Central memory CD8-positive, alpha-beta T cell (primary cell): ENCODE results near the gene GAPDHS.

Experiments used
- ATAC-seq: fragments of 150-1000 bp; cut with Tn5 transposase; replicated peaks from 2 replicates; pipeline ENCODE4 v1.10.0; 2022; ENCODE audit warnings: mild to moderate bottlenecking, moderate FRiP score, moderate number of reproducible peaks; ENCODE audit not compliant: poor library complexity, severe bottlenecking; ENCODE audit errors: extremely low read depth
- DNase-seq, 2 donors: peaks; one replicate each; pipeline ENCODE4 v3.0.0; 2021; ENCODE audit warnings: low spot score in 2 of 2
- H3K27ac Mint-ChIP-seq: one replicate; pipeline ENCODE4 v1.8.0; 2022; ENCODE audit warnings: low read depth, mild to moderate bottlenecking, moderate library complexity, mixed read lengths
- H3K27me3 Mint-ChIP-seq: one replicate; pipeline ENCODE4 v1.8.0; 2022; ENCODE audit warnings: mixed read lengths
- H3K36me3 Mint-ChIP-seq: one replicate; pipeline ENCODE4 v1.8.0; 2022; ENCODE audit warnings: mild to moderate bottlenecking, moderate library complexity, mixed read lengths; ENCODE audit not compliant: insufficient read depth
- H3K4me1 Mint-ChIP-seq: one replicate; pipeline ENCODE4 v1.8.0; 2022; ENCODE audit warnings: mixed read lengths
- H3K4me3 Mint-ChIP-seq: one replicate; pipeline ENCODE4 v1.8.0; 2022; ENCODE audit warnings: mild to moderate bottlenecking, moderate library complexity, mixed read lengths
- H3K9me3 Mint-ChIP-seq: one replicate; pipeline ENCODE4 v1.8.0; 2022; ENCODE audit warnings: mixed read lengths

The GAPDHS gene

GRCh38 chr19:35500611-35501010 is 32.6 kb upstream of the GAPDHS start:
- peaks cover 6% of the 10 kb centered on the region for H3K4me1 Mint-ChIP-seq
- H3K36me3 Mint-ChIP-seq, result peaks cover 2% of the 10 kb centered on the region
- DNase-seq (no peak), ATAC-seq (no peak)
- no peaks in the 10 kb centered on the region for H3K9me3 Mint-ChIP-seq
- H3K27me3 Mint-ChIP-seq, result peaks cover 27% of the 10 kb centered on the region
- no peak overlapping the region for H3K27ac Mint-ChIP-seq
- H3K4me3 Mint-ChIP-seq, result no peak overlapping the region

- DNase-seq, result no peak
- Mint-ChIP-seq H3K9me3 (no peaks in the 10 kb centered on the region), H3K27me3 (peaks cover 28% of the 10 kb centered on the region), H3K27ac (no peak overlapping the region), H3K4me1 (peaks cover 6% of the 10 kb centered on the region), H3K4me3 (no peak overlapping the region), H3K36me3 (peaks cover 2% of the 10 kb centered on the region)
- no peak for ATAC-seq
Observed at GRCh38 chr19:35501684-35502083, 31.6 kb upstream of the GAPDHS start.

- peaks cover 38% of the 10 kb centered on the region for H3K27me3 Mint-ChIP-seq
- peaks cover 6% of the 10 kb centered on the region for H3K4me1 Mint-ChIP-seq
- no peak overlapping the region for H3K27ac Mint-ChIP-seq
Observed at GRCh38 chr19:35502751-35503150, 30.5 kb upstream of the GAPDHS start.

GRCh38 chr19:35506011-35506410 is 27.2 kb upstream of the GAPDHS start:
- H3K27me3 Mint-ChIP-seq, result peaks cover 46% of the 10 kb centered on the region

More at GRCh38 chr19:35502751-35503150, 30.5 kb upstream of the GAPDHS start:
- H3K4me3 Mint-ChIP-seq, result no peak overlapping the region
- H3K9me3 Mint-ChIP-seq, result no peaks in the 10 kb centered on the region
- H3K36me3 Mint-ChIP-seq, result no peaks in the 10 kb centered on the region
- DNase-seq (no peak), ATAC-seq (no peak)

GRCh38 chr19:35507561-35507960 is 25.7 kb upstream of the GAPDHS start:
- H3K27ac Mint-ChIP-seq, result no peak overlapping the region
- DNase-seq (no peak), ATAC-seq (no peak)
- H3K27me3 Mint-ChIP-seq, result peaks cover 45% of the 10 kb centered on the region
- H3K4me1 Mint-ChIP-seq, result peaks cover 15% of the 10 kb centered on the region
- H3K4me3 Mint-ChIP-seq, result no peak overlapping the region
- no peaks in the 10 kb centered on the region for H3K9me3 Mint-ChIP-seq
- H3K36me3 Mint-ChIP-seq, result peaks cover 4% of the 10 kb centered on the region

More at GRCh38 chr19:35506011-35506410, 27.2 kb upstream of the GAPDHS start:
- no peak for ATAC-seq
- peaks cover 21% of the 10 kb centered on the region for H3K4me1 Mint-ChIP-seq
- no peak for DNase-seq
- no peak overlapping the region for H3K4me3 Mint-ChIP-seq
- H3K27ac Mint-ChIP-seq, result no peak overlapping the region
- peaks cover 4% of the 10 kb centered on the region for H3K36me3 Mint-ChIP-seq
- H3K9me3 Mint-ChIP-seq, result no peaks in the 10 kb centered on the region

GRCh38 chr19:35508129-35508528 is 25.1 kb upstream of the GAPDHS start:
- H3K27me3 Mint-ChIP-seq, result peaks cover 45% of the 10 kb centered on the region
- peaks cover 4% of the 10 kb centered on the region for H3K36me3 Mint-ChIP-seq
- DNase-seq (no peak), ATAC-seq (no peak)
- H3K27ac Mint-ChIP-seq, result no peak overlapping the region
- no peak overlapping the region for H3K4me3 Mint-ChIP-seq
- H3K4me1 Mint-ChIP-seq, result peaks cover 15% of the 10 kb centered on the region
- no peaks in the 10 kb centered on the region for H3K9me3 Mint-ChIP-seq

GRCh38 chr19:35509018-35509652 is 24.1 kb upstream of the GAPDHS start:
- peaks cover 4% of the 10 kb centered on the region for H3K36me3 Mint-ChIP-seq
- H3K27me3 Mint-ChIP-seq, result peaks cover 47% of the 10 kb centered on the region
- peak; percentile 78 for ATAC-seq
- peak overlapping the region; percentile 80 for H3K4me3 Mint-ChIP-seq
- H3K9me3 Mint-ChIP-seq, result no peaks in the 10 kb centered on the region
- no peak overlapping the region for H3K27ac Mint-ChIP-seq
- peaks cover 15% of the 10 kb centered on the region for H3K4me1 Mint-ChIP-seq
- peak in 1 of 2 donors; percentile 28 for DNase-seq

- ATAC-seq (peak; percentile 62), DNase-seq (peak; percentile 45 to 70)
- peaks cover 43% of the 10 kb centered on the region for H3K27me3 Mint-ChIP-seq
- no peaks in the 10 kb centered on the region for H3K9me3 Mint-ChIP-seq
- no peak overlapping the region for H3K27ac Mint-ChIP-seq
- H3K36me3 Mint-ChIP-seq, result peaks cover 4% of the 10 kb centered on the region
- H3K4me1 Mint-ChIP-seq, result peaks cover 15% of the 10 kb centered on the region
- H3K4me3 Mint-ChIP-seq, result peak overlapping the region; percentile 80
Observed at GRCh38 chr19:35509861-35510625, 23.2 kb upstream of the GAPDHS start.

GRCh38 chr19:35510626-35510964 is 22.7 kb upstream of the GAPDHS start:
- Mint-ChIP-seq H3K27me3 (peaks cover 43% of the 10 kb centered on the region), H3K4me1 (peaks cover 15% of the 10 kb centered on the region), H3K27ac (no peak overlapping the region), H3K36me3 (peaks cover 4% of the 10 kb centered on the region), H3K9me3 (no peaks in the 10 kb centered on the region), H3K4me3 (peak overlapping the region; percentile 80)
- no peak for DNase-seq
- ATAC-seq, result no peak

GRCh38 chr19:35511337-35511736 is 21.9 kb upstream of the GAPDHS start:
- H3K27me3 Mint-ChIP-seq, result peaks cover 43% of the 10 kb centered on the region

GRCh38 chr19:35512831-35513627 is 20.2 kb upstream of the GAPDHS start:
- H3K27me3 Mint-ChIP-seq, result peaks cover 39% of the 10 kb centered on the region
- no peak overlapping the region for H3K27ac Mint-ChIP-seq
- H3K4me1 Mint-ChIP-seq, result peaks cover 15% of the 10 kb centered on the region

More at GRCh38 chr19:35511337-35511736, 21.9 kb upstream of the GAPDHS start:
- Mint-ChIP-seq H3K9me3 (no peaks in the 10 kb centered on the region), H3K36me3 (peaks cover 4% of the 10 kb centered on the region), H3K4me3 (peak overlapping the region; percentile 29), H3K4me1 (peaks cover 15% of the 10 kb centered on the region), H3K27ac (no peak overlapping the region)
- ATAC-seq, result no peak
- no peak for DNase-seq

GRCh38 chr19:35513628-35514281 is 19.5 kb upstream of the GAPDHS start, which contains the start of gene DMKN:
DMKN (minus strand) TSS chr19:35513649; CDS start chr19:35513475, 174 bp downstream.
- ATAC-seq (no peak), DNase-seq (no peak)
- Mint-ChIP-seq H3K27me3 (peaks cover 38% of the 10 kb centered on the region), H3K9me3 (no peaks in the 10 kb centered on the region), H3K27ac (no peak within 1 kb of the TSS), H3K4me3 (no peak within 1 kb of the TSS), H3K36me3 (peaks cover 4% of the 10 kb centered on the region), H3K4me1 (peaks cover 15% of the 10 kb centered on the region)

More at GRCh38 chr19:35512831-35513627, 20.2 kb upstream of the GAPDHS start:
- no peak for ATAC-seq
- H3K9me3 Mint-ChIP-seq, result no peaks in the 10 kb centered on the region
- H3K4me3 Mint-ChIP-seq, result no peak overlapping the region
- peaks cover 4% of the 10 kb centered on the region for H3K36me3 Mint-ChIP-seq
- no peak for DNase-seq
